Measurements from ENCODE around the gene OR11H12. TPM values are rescaled to one million over a fixed set of nuclear protein-coding genes. Genes with fewer than 3 reads are reported as not detected.
"Not testable (repeated sequence)": the region's sequence is repeated elsewhere in the genome, so short reads cannot be mapped to it uniquely, and the experiment has no call there.

The OR11H12 gene, protein sequence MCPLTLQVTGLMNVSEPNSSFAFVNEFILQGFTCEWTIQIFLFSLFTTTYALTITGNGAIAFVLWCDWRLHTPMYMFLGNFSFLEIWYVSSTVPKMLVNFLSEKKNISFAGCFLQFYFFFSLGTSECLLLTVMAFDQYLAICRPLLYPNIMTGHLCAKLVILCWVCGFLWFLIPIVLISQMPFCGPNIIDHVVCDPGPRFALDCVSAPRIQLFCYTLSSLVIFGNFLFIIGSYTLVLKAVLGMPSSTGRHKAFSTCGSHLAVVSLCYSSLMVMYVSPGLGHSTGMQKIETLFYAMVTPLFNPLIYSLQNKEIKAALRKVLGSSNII
- total RNA-seq (2014; rRNA removed; shearing (Covaris generic)), result not detected in 2 replicates

GRCh38 chr14:18600817-18601216, at the start of gene OR11H12:
TSS of gene OR11H12 (plus strand) at chr14:18601117. CDS start at chr14:18601117, 0 bp downstream.
- in situ Hi-C loops (cut with HindIII; ENCODE audit: low sequenced_read_pairs); DNase-seq (ENCODE audit: low spot score): not testable (repeated sequence)

- in situ Hi-C loops (cut with HindIII; ENCODE audit: low sequenced_read_pairs); DNase-seq (ENCODE audit: low spot score): not testable (repeated sequence)
Measured at GRCh38 chr14:18582908-18583307, 18.0 kb upstream of the OR11H12 start.

DNA sequence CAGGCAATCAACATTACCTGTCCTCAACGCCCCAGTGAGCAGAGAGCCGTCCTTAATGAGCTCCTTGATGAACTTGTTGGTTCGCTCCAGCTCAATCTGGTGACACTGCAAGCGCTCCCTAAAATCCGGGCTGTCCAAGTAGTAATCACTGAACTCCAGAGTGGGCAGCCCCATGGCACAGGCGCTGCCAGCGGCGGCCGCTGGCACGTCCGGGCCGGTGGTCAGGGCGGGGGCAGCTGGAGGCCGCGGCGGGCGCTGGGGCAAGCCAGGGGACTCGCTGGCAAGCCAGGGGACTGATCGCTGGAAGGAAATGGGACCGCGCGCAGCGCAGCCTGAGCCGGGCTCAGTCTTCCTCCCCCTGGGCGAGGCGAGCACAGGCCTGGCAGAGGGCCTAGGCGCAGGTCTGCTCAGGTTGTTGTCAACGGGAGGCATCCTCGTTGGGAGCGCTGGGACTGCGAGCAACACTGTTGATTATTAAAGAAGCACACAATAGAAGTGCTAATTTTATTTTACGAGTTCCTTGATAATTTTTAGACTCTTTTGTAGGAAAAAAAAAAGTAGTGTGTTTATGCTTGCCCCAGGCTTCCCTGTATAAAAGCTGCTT, 25.8 kb downstream of the OR11H12 start:
- DNase-seq (ENCODE audit: low spot score); in situ Hi-C loops (cut with HindIII; ENCODE audit: low sequenced_read_pairs): not testable (repeated sequence)

DNA sequence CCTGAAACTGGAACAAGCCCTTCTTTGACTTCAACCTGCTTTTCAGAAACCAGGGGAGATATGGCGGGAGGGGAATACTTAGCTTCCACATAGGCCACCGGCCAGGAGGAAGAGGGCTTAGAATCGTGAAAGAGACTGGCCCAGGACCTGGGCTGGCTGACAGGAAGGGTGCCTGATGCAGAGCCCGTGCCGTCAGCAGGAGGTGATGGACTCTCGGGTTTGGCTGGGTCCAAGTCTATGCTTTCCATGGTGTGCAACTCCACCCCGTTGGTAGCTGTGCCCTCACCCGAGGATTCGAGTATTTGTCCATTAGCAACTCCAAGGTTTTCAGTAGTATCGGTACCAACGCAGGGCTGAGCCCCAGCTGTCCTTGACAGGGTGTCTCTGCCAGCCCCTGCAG, 35.1 kb downstream of the OR11H12 start:
- in situ Hi-C loops (cut with HindIII; ENCODE audit: low sequenced_read_pairs); DNase-seq (ENCODE audit: low spot score): not testable (repeated sequence)

GRCh38 chr14:18638032-18638431, 37.1 kb downstream of the OR11H12 start:
- DNase-seq (ENCODE audit: low spot score); in situ Hi-C loops (cut with HindIII; ENCODE audit: low sequenced_read_pairs): not testable (repeated sequence)

DNA sequence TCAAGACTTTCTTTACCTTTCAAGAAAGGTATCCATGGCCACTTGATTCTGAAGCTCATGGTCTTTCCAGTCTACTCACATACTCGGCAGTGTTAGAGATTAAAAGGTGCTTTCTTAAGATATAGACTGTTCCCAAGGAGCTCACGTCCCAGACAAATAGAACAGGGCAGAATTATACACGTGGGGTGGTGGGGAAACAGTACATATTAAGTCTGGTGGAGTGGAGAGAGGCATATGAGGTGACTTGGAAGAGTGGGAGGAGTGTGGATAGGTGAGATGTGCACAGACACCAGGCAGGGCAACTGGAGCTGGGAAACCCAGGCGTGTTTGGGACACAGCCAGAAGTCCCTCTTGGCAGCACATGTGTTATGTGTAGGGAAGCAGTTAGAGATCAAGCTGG, 37.9 kb downstream of the OR11H12 start:
- DNase-seq (ENCODE audit: low spot score); in situ Hi-C loops (cut with HindIII; ENCODE audit: low sequenced_read_pairs): not testable (repeated sequence)

- DNase-seq (ENCODE audit: low spot score); in situ Hi-C loops (cut with HindIII; ENCODE audit: low sequenced_read_pairs): not testable (repeated sequence)
Measured at GRCh38 chr14:18646075-18646730, 45.3 kb downstream of the OR11H12 start.

Measured in G401 (cell line).